GM10266 (cell line): ENCODE data around the gene CD19.
A peak's percentile ranks its signal among the peaks of the same experiment; 100 is the strongest.

Source experiments
- DNase-seq: peaks from one replicate; pipeline ENCODE4 v3.0.0; 2012; ENCODE audit errors: extremely low spot score
- CTCF ChIP-seq: IDR thresholded peaks from 2 replicates; pipeline ENCODE4 v1.5.1; 2012; ENCODE audit warnings: mild to moderate bottlenecking, low read depth; ENCODE audit not compliant: control insufficient read depth, insufficient read depth; ENCODE audit errors: missing control alignments

CD19 gene

GRCh38 chr16:28930652-28931051, 1.1 kb upstream of the CD19 start:
- no peak for TF ChIP-seq CTCF
- DNase-seq, result no peak

- no peak for DNase-seq
These were observed 769 bp downstream of the CD19 start for GRCh38 chr16:28932339-28933141.

GRCh38 chr16:28933171-28933570, 1.4 kb downstream of the CD19 start:
- TF ChIP-seq CTCF, result no peak
- no peak for DNase-seq

More at GRCh38 chr16:28932339-28933141, 769 bp downstream of the CD19 start:
- no peak for TF ChIP-seq CTCF

GRCh38 chr16:28935346-28935745, 3.6 kb downstream of the CD19 start:
- no peak for DNase-seq
- TF ChIP-seq CTCF, result no peak

- peak; percentile 89 for DNase-seq
- no peak for TF ChIP-seq CTCF
These were observed 4.4 kb downstream of the CD19 start for GRCh38 chr16:28935924-28936783.

GRCh38 chr16:28936784-28937155, 5.0 kb downstream of the CD19 start:
- TF ChIP-seq CTCF, result no peak
- DNase-seq, result no peak
